ENCODE results near the gene PARP9.

The PARP9 gene

GRCh38 chr3:122564155-122564912, at the start of gene PARP9, which contains the start of gene DTX3L:
Gene PARP9, minus strand, starts transcription at chr3:122564300. Its CDS starts 4,680 bp downstream, at chr3:122559620.
Gene DTX3L, plus strand, starts transcription at chr3:122564338. Its CDS starts 89 bp downstream, at chr3:122564427.
- DNase-seq, result peak; percentile 14 to 72

- DNase-seq, result no peak
These were observed 48.6 kb upstream of the PARP9 start for GRCh38 chr3:122612696-122613095.

GRCh38 chr3:122609798-122610559, 45.9 kb upstream of the PARP9 start:
- DNase-seq, result no peak

GRCh38 chr3:122608916-122609315, 44.8 kb upstream of the PARP9 start:
- DNase-seq, result no peak

GRCh38 chr3:122606330-122606729, 42.2 kb upstream of the PARP9 start:
- no peak for DNase-seq

GRCh38 chr3:122603056-122603455, 39.0 kb upstream of the PARP9 start:
- no peak for DNase-seq

- DNase-seq, result no peak
These were observed 38.1 kb upstream of the PARP9 start for GRCh38 chr3:122602011-122602710.

GRCh38 chr3:122598556-122598955, 34.5 kb upstream of the PARP9 start:
- no peak for DNase-seq

GRCh38 chr3:122598151-122598550, 34.1 kb upstream of the PARP9 start:
- DNase-seq, result no peak

GRCh38 chr3:122594025-122594424, 29.9 kb upstream of the PARP9 start:
- DNase-seq, result no peak

GRCh38 chr3:122590610-122591009, 26.5 kb upstream of the PARP9 start:
- DNase-seq, result no peak

- DNase-seq, result no peak
These were observed 25.2 kb upstream of the PARP9 start for GRCh38 chr3:122589297-122589696.

GRCh38 chr3:122587572-122587971, 23.5 kb upstream of the PARP9 start:
- DNase-seq, result no peak

- DNase-seq, result no peak
These were observed 22.8 kb upstream of the PARP9 start for GRCh38 chr3:122586773-122587485.

GRCh38 chr3:122586098-122586497, 22.0 kb upstream of the PARP9 start:
- no peak for DNase-seq

GRCh38 chr3:122582390-122582789, 18.3 kb upstream of the PARP9 start:
- DNase-seq, result no peak

- no peak for DNase-seq
These were observed 17.5 kb upstream of the PARP9 start for GRCh38 chr3:122581622-122582021.

GRCh38 chr3:122580470-122580869, 16.4 kb upstream of the PARP9 start:
- DNase-seq, result no peak

GRCh38 chr3:122578069-122578740, 14.1 kb upstream of the PARP9 start:
- DNase-seq, result no peak

GRCh38 chr3:122577409-122578031, 13.4 kb upstream of the PARP9 start, which contains the start of gene PARP15:
Gene PARP15, plus strand, starts transcription at chr3:122577650. Its CDS starts 18 bp downstream, at chr3:122577668.
- no peak for DNase-seq

GRCh38 chr3:122576174-122576940, 12.3 kb upstream of the PARP9 start:
- no peak for DNase-seq
